GM12892 (cell line): ENCODE data around the gene KCNJ5.

Experiments used
- POLR2A ChIP-seq: IDR thresholded peaks from 2 replicates; pipeline ENCODE4 v1.6.1; 2011; ENCODE audit warnings: low read depth, low read length, control low read depth
- POLR2AphosphoS5 ChIP-seq: IDR thresholded peaks from 2 replicates; pipeline ENCODE4 v1.6.1; 2011; ENCODE audit warnings: low read depth, low read length, control low read depth
- TAF1 ChIP-seq: IDR thresholded peaks from 2 replicates; pipeline ENCODE4 v1.6.1; 2011; ENCODE audit warnings: low read depth, mild to moderate bottlenecking, control low read depth, low read length, borderline replicate concordance

- TF ChIP-seq POLR2A, result no peak
- no peak for TF ChIP-seq POLR2AphosphoS5
- TF ChIP-seq TAF1, result no peak
Measured at GRCh38 chr11:128916681-128917080, 25.5 kb downstream of the KCNJ5 start.
